ENCODE measurements around the gene ITGB8. TPM values are rescaled to one million over a fixed set of nuclear protein-coding genes. Genes with fewer than 3 reads are reported as not detected.

ITGB8 gene
- not detected for total RNA-seq

DNA sequence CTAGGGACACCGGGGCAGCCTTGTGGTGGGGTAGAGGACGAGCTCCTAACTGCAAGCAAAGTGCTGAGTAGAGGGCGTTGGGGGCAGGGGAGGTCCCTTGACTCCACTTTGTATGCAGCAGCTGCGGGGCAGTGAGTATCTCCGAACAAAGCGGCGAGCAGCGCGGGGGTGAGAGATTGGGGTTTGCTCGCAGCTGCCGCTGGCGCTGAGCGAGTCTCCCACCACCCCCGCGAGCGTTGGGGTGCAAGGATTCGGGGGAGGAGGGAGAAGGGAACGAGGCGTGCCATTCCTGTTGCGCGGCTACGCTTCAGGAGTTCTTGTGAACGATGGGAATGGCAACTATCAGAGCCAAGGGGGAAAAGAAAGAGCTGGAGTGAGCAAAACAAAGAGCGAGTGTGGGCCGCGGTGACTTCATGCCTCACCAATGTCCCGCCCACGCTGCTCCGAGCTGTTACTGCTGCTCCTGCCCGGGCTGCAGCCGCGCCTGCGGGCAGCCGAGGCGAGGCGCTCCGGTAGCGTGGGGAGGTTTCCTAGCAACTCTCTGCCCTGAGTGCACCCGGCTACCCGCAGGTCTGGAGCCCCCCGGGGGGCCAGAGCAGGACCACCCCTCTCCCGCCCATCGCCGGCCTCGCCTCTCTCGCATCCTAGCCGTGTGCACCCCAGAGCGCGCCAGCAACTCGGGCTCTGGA lies at the start of gene ITGB8:
TSS of gene ITGB8 (plus strand) at position 662 of the 689 bp plus-strand sequence. CDS start 907 bp downstream, outside the sequence.
- no peaks in the 10 kb centered on the region for H3K9me3 Mint-ChIP-seq
- H3K27ac Mint-ChIP-seq: peak within 1 kb of the TSS; percentile 17
- peaks cover 45% of the 10 kb centered on the region for H3K27me3 Mint-ChIP-seq
- peak within 1 kb of the TSS; percentile 76 for H3K4me3 Mint-ChIP-seq
- TF ChIP-seq, protein P1, sequence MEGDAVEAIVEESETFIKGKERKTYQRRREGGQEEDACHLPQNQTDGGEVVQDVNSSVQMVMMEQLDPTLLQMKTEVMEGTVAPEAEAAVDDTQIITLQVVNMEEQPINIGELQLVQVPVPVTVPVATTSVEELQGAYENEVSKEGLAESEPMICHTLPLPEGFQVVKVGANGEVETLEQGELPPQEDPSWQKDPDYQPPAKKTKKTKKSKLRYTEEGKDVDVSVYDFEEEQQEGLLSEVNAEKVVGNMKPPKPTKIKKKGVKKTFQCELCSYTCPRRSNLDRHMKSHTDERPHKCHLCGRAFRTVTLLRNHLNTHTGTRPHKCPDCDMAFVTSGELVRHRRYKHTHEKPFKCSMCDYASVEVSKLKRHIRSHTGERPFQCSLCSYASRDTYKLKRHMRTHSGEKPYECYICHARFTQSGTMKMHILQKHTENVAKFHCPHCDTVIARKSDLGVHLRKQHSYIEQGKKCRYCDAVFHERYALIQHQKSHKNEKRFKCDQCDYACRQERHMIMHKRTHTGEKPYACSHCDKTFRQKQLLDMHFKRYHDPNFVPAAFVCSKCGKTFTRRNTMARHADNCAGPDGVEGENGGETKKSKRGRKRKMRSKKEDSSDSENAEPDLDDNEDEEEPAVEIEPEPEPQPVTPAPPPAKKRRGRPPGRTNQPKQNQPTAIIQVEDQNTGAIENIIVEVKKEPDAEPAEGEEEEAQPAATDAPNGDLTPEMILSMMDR (IDR thresholded peaks at IDR 0.05): no peak
- intact Hi-C loops (cut with micrococcal nuclease): no loop called here
- DNase-seq: peak; percentile 93
- peak; percentile 79 for ATAC-seq
- CTCF ChIA-PET: interaction anchor here (1.1 to 1.3 kb wide), 2 partner anchors 19 to 576 kb away, joined by 3 to 4 read pairs; no protein-coding TSS in a partner anchor
- POLR2A ChIA-PET: no interaction called here
- H3K36me3 Mint-ChIP-seq (ENCODE audit: low read depth): no peaks in the 10 kb centered on the region
- H3K4me1 Mint-ChIP-seq (ENCODE audit: low read depth): peaks cover 18% of the 10 kb centered on the region

DNA sequence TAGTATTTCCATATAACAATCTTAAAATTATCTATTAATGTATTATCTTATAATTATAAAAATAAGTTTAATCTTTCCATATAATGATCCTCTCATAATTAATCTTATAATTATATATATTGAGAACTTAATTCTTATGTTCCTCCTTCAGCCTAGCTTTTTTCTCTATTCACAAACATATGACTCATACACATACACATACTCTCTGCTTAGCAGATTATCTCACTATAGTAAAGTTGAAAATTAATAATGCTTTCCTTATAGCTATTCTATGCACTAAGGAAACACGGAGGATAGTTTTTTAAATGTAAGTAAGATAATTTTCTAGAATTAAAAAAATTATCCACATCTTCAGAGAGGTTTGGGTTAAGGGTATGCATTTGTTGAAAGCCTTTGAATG lies 47.7 kb upstream of the ITGB8 start:
- Mint-ChIP-seq H3K27ac (no peak overlapping the region), H3K4me3 (no peak overlapping the region), H3K9me3 (no peaks in the 10 kb centered on the region), H3K4me1 (ENCODE audit: low read depth) (peaks cover 2% of the 10 kb centered on the region), H3K27me3 (no peaks in the 10 kb centered on the region), H3K36me3 (ENCODE audit: low read depth) (no peaks in the 10 kb centered on the region)
- DNase-seq: no peak
- POLR2A ChIA-PET: no interaction called here
- TF ChIP-seq, protein P1 (IDR thresholded peaks at IDR 0.05): no peak
- no peak for ATAC-seq
- intact Hi-C loops (cut with micrococcal nuclease): no loop called here
- CTCF ChIA-PET: no interaction called here

DNA sequence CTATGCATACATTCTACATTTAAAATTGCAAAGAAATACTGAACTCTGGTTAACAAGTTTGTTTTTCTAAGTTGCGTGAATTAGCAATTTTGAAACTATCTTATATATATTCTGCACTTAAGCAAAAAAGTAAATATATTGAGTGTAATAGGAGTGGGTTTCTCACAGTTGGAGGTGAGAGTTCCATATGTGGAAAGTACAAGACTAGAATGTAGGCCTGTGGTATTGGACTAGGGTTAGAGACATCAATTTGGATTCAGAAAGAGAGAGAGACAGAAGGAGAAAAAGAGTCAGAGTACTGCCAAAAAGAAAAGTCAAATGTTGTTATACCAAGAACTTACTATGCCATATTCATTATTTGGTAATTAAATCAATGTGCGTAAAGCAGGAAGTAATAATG lies 47.3 kb upstream of the ITGB8 start:
- intact Hi-C loops (cut with micrococcal nuclease): no loop called here
- ChIA-PET CTCF (no interaction called here), POLR2A (no interaction called here)

DNA sequence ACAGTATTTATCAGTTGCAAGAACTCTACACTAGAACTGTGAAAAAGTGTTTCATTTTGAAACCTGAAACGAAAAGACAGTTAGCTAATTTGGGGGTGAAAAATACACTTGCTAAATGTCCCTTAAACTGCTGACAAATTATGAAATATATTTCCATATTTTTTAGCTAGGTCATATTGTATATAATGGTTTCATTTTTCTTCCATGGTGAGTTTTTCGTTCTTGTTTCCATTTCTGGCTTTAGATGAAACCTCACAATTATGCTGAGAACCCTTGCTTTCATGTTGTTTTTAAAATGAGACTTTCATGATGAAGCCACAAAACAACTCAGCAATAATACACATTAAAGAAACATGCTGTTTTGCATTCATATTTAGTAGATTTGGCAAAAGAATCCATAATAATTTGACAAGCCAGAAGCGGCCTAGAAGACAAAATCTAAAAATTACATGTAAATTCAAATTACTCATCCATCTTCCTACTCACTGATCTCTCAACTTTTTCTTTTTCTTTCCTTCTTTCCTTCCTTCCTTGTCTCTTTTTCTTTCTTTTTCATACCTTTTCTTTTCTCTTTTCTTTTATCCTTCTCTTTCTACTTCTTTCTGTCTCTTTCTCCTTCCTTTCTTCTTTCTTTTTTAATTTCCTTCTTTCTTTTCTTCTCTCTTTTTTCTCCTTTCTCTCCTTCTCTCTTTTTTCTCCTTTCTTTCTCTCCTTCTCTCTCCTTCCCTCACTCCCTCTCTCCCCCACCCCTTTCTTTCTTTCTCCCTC lies 46.5 kb upstream of the ITGB8 start:
- no peak overlapping the region for H3K27ac Mint-ChIP-seq
- no peaks in the 10 kb centered on the region for H3K9me3 Mint-ChIP-seq
- no peak overlapping the region for H3K4me3 Mint-ChIP-seq
- POLR2A ChIA-PET: no interaction called here
- CTCF ChIA-PET: no interaction called here
- H3K27me3 Mint-ChIP-seq: no peaks in the 10 kb centered on the region
- intact Hi-C loops (cut with micrococcal nuclease): no loop called here
- no peaks in the 10 kb centered on the region for H3K36me3 Mint-ChIP-seq (ENCODE audit: low read depth)
- H3K4me1 Mint-ChIP-seq (ENCODE audit: low read depth): peaks cover 2% of the 10 kb centered on the region
- ATAC-seq (no peak), DNase-seq (no peak)
- TF ChIP-seq, protein P1 (IDR thresholded peaks at IDR 0.05): no peak

More for the DNA sequence above, 47.3 kb upstream of the ITGB8 start:
- no peak overlapping the region for H3K27ac Mint-ChIP-seq
- DNase-seq (no peak), ATAC-seq (no peak)
- H3K36me3 Mint-ChIP-seq (ENCODE audit: low read depth): no peaks in the 10 kb centered on the region
- no peaks in the 10 kb centered on the region for H3K27me3 Mint-ChIP-seq
- TF ChIP-seq, protein P1 (IDR thresholded peaks at IDR 0.05): no peak
- no peaks in the 10 kb centered on the region for H3K9me3 Mint-ChIP-seq
- peaks cover 2% of the 10 kb centered on the region for H3K4me1 Mint-ChIP-seq (ENCODE audit: low read depth)
- no peak overlapping the region for H3K4me3 Mint-ChIP-seq

DNA sequence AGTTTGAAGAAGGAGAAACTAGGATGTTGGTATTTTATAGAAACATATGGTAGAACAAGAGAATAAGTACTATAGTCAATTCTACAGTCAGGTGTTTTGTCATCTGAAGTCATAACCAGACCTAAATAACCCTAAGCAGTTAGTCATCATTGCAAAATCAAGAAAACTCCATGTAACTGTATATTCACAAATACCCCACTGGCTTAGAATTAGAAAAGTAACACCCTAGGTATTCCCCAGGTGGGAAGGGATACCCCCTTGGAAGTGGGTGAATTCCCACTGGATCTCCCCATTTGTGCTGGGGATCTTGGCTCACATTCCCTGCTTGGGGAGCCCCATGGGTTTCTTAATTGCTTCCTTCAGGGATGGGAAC lies 45.9 kb upstream of the ITGB8 start:
- CTCF ChIA-PET: interaction anchor here (0.8 kb wide), 1 partner anchor 14 kb away, joined by 4 read pairs; no protein-coding TSS in a partner anchor
- Mint-ChIP-seq H3K4me3 (no peak overlapping the region), H3K27me3 (no peaks in the 10 kb centered on the region)

More for the DNA sequence above, 45.9 kb upstream of the ITGB8 start:
- POLR2A ChIA-PET: no interaction called here
- Mint-ChIP-seq H3K36me3 (ENCODE audit: low read depth) (no peaks in the 10 kb centered on the region), H3K9me3 (no peaks in the 10 kb centered on the region), H3K4me1 (ENCODE audit: low read depth) (peaks cover 2% of the 10 kb centered on the region), H3K27ac (no peak overlapping the region)
- DNase-seq (no peak), ATAC-seq (no peak)
- TF ChIP-seq, protein P1 (IDR thresholded peaks at IDR 0.05): no peak
- intact Hi-C loops (cut with micrococcal nuclease): no loop called here
